Stimulated activated CD4-positive, alpha-beta T cell treated with anti-CD3 and anti-CD28 coated beads, Interleukin-1b, Interleukin-23, amount 100 ng/mL, for 48 hours (primary cell): ENCODE results near the gene CD2BP2.
"Not testable (repeated sequence)": the region's sequence is repeated elsewhere in the genome, so short reads cannot be mapped to it uniquely, and the experiment has no call there.

ENCODE experiments used
- DNase-seq: peaks from one replicate; pipeline ENCODE4 v3.0.0-alpha.2; 2020

CD2BP2 gene

GRCh38 chr16:30358990-30359870 is 4.1 kb upstream of the CD2BP2 start:
- DNase-seq: no peak

GRCh38 chr16:30358577-30358936 is 3.4 kb upstream of the CD2BP2 start:
- no peak for DNase-seq

GRCh38 chr16:30357715-30358576 is 2.8 kb upstream of the CD2BP2 start:
- DNase-seq: no peak

GRCh38 chr16:30357085-30357714 is 2.1 kb upstream of the CD2BP2 start:
- DNase-seq: no peak

- DNase-seq: no peak
Measured at GRCh38 chr16:30356401-30357084, 1.4 kb upstream of the CD2BP2 start.

- no peak for DNase-seq
Measured at GRCh38 chr16:30355954-30356308, 823 bp upstream of the CD2BP2 start.

GRCh38 chr16:30354423-30355143 is 525 bp downstream of the CD2BP2 start:
- peak; percentile 35 for DNase-seq

- no peak for DNase-seq
Measured at GRCh38 chr16:30353438-30354129, 1.5 kb downstream of the CD2BP2 start.

GRCh38 chr16:30352488-30353401 is 2.4 kb downstream of the CD2BP2 start:
- no peak for DNase-seq

- no peak for DNase-seq
Measured at GRCh38 chr16:30351586-30352419, 3.3 kb downstream of the CD2BP2 start.

GRCh38 chr16:30351001-30351441 is 4.1 kb downstream of the CD2BP2 start:
- no peak for DNase-seq

GRCh38 chr16:30350134-30350871 is 4.8 kb downstream of the CD2BP2 start:
- no peak for DNase-seq

GRCh38 chr16:30349675-30350074 is 5.4 kb downstream of the CD2BP2 start:
- no peak for DNase-seq

GRCh38 chr16:30348929-30349328 is 6.2 kb downstream of the CD2BP2 start:
- DNase-seq: no peak

GRCh38 chr16:30348113-30348512 is 7.0 kb downstream of the CD2BP2 start:
- DNase-seq: no peak

GRCh38 chr16:30346286-30346685 is 8.8 kb downstream of the CD2BP2 start:
- no peak for DNase-seq

GRCh38 chr16:30343491-30343820 is 11.7 kb downstream of the CD2BP2 start:
- not testable (repeated sequence) for DNase-seq

- DNase-seq: no peak
Measured at GRCh38 chr16:30342751-30343490, 12.2 kb downstream of the CD2BP2 start.
